Immature natural killer cell (primary cell): ENCODE measurements around the gene ZNF202. TPM values are rescaled to one million over a fixed set of nuclear protein-coding genes. Genes with fewer than 3 reads are reported as not detected.

Source experiments
- DNase-seq, 3 donors: peaks; one replicate each; pipeline ENCODE4 v3.0.0; 2022; ENCODE audit warnings: mixed read lengths in 1 of 3
- H3K27ac Mint-ChIP-seq, 6 donors: one replicate each; pipeline ENCODE4 v1.8.0; 2020; ENCODE audit warnings: mixed read lengths in 6 of 6, mild to moderate bottlenecking in 5 of 6, inconsistent platforms in 4 of 6, moderate library complexity in 3 of 6
- H3K27me3 Mint-ChIP-seq, 3 donors: one replicate each; pipeline ENCODE4 v1.8.0; 2020 to 2021; ENCODE audit warnings: low read depth in 3 of 3, mild to moderate bottlenecking in 3 of 3, mixed read lengths in 3 of 3, moderate library complexity in 3 of 3, inconsistent platforms in 1 of 3
- H3K36me3 Mint-ChIP-seq, 3 donors: one replicate each; pipeline ENCODE4 v1.8.0; 2020; ENCODE audit warnings: mixed read lengths in 3 of 3, inconsistent platforms in 2 of 3, mild to moderate bottlenecking in 2 of 3
- H3K4me1 Mint-ChIP-seq, 2 donors: one replicate each; pipeline ENCODE4 v1.8.0; 2020; ENCODE audit warnings: inconsistent platforms in 2 of 2, mild to moderate bottlenecking in 2 of 2, mixed read lengths in 2 of 2, moderate library complexity in 1 of 2
- H3K4me3 Mint-ChIP-seq, 5 donors: one replicate each; pipeline ENCODE4 v1.8.0; 2020; ENCODE audit warnings: mild to moderate bottlenecking in 5 of 5, mixed read lengths in 5 of 5, inconsistent platforms in 3 of 5, moderate library complexity in 3 of 5
- H3K9me3 Mint-ChIP-seq, 6 donors: one replicate each; pipeline ENCODE4 v1.8.0; 2020; ENCODE audit warnings: mild to moderate bottlenecking in 6 of 6, mixed read lengths in 6 of 6, inconsistent platforms in 4 of 6, moderate library complexity in 3 of 6
- polyA plus RNA-seq, 3 donors: library from polyadenylated mRNA; unstranded; fragments of 300-500 nt; fragmentation: Illumina TruSeq; gene quantifications; one replicate each; pipeline ENCODE4 v1.2.3, GENCODE V29; 2021

Gene ZNF202
- polyA plus RNA-seq, 3 donors from 2014 or later = 3.2 to 7.1 TPM; not detected in 1

- H3K4me1 Mint-ChIP-seq = no peaks in the 10 kb centered on the region
- peaks cover 0 to 2% (median 0%) of the 10 kb centered on the region in 6 donors for H3K9me3 Mint-ChIP-seq
- no peak overlapping the region for H3K27ac Mint-ChIP-seq
Measured at GRCh38 chr11:123694551-123694950, 46.9 kb downstream of the ZNF202 start.

GRCh38 chr11:123692961-123693360 lies 48.5 kb downstream of the ZNF202 start:
- no peaks in the 10 kb centered on the region for H3K36me3 Mint-ChIP-seq
- H3K4me3 Mint-ChIP-seq = no peak overlapping the region
- H3K27ac Mint-ChIP-seq = no peak overlapping the region
- H3K4me1 Mint-ChIP-seq = no peaks in the 10 kb centered on the region
- H3K9me3 Mint-ChIP-seq = peaks cover 0 to 2% (median 0%) of the 10 kb centered on the region in 6 donors
- no peak for DNase-seq
- H3K27me3 Mint-ChIP-seq = peaks cover 5 to 18% (median 7%) of the 10 kb centered on the region in 3 donors

More at GRCh38 chr11:123694551-123694950, 46.9 kb downstream of the ZNF202 start:
- Mint-ChIP-seq H3K27me3 (peaks cover 5 to 16% (median 7%) of the 10 kb centered on the region in 3 donors), H3K4me3 (no peak overlapping the region), H3K36me3 (no peaks in the 10 kb centered on the region)
- DNase-seq = no peak

GRCh38 chr11:123690485-123690884 lies 51.0 kb downstream of the ZNF202 start:
- Mint-ChIP-seq H3K4me1 (no peaks in the 10 kb centered on the region), H3K27me3 (peaks cover 6 to 7% (median 7%) of the 10 kb centered on the region in 3 donors), H3K36me3 (no peaks in the 10 kb centered on the region), H3K4me3 (no peak overlapping the region), H3K27ac (no peak overlapping the region), H3K9me3 (peaks cover 0 to 2% (median 0%) of the 10 kb centered on the region in 6 donors)
- no peak for DNase-seq

GRCh38 chr11:123684601-123685000 lies 56.9 kb downstream of the ZNF202 start:
- DNase-seq = no peak
- no peaks in the 10 kb centered on the region for H3K36me3 Mint-ChIP-seq
- peaks cover 0 to 2% (median 0%) of the 10 kb centered on the region in 6 donors for H3K9me3 Mint-ChIP-seq
- H3K4me3 Mint-ChIP-seq = no peak overlapping the region
- H3K27me3 Mint-ChIP-seq = peaks cover 2 to 16% (median 4%) of the 10 kb centered on the region in 3 donors
- H3K27ac Mint-ChIP-seq = no peak overlapping the region
- no peaks in the 10 kb centered on the region for H3K4me1 Mint-ChIP-seq

GRCh38 chr11:123683428-123684170 lies 57.9 kb downstream of the ZNF202 start:
- Mint-ChIP-seq H3K4me3 (no peak overlapping the region), H3K36me3 (no peaks in the 10 kb centered on the region), H3K9me3 (peaks cover 0 to 2% (median 0%) of the 10 kb centered on the region in 6 donors), H3K4me1 (no peaks in the 10 kb centered on the region), H3K27ac (no peak overlapping the region), H3K27me3 (peaks cover 2 to 13% (median 4%) of the 10 kb centered on the region in 3 donors)
- no peak for DNase-seq

GRCh38 chr11:123682696-123683410 lies 58.6 kb downstream of the ZNF202 start:
- Mint-ChIP-seq H3K27ac (no peak overlapping the region), H3K27me3 (peaks cover 4 to 13% (median 6%) of the 10 kb centered on the region in 3 donors), H3K4me1 (no peaks in the 10 kb centered on the region), H3K36me3 (no peaks in the 10 kb centered on the region), H3K9me3 (peaks cover 0 to 2% (median 0%) of the 10 kb centered on the region in 6 donors), H3K4me3 (no peak overlapping the region)
- no peak for DNase-seq

- peaks cover 4 to 11% (median 4%) of the 10 kb centered on the region in 3 donors for H3K27me3 Mint-ChIP-seq
- no peak for DNase-seq
- no peaks in the 10 kb centered on the region for H3K36me3 Mint-ChIP-seq
- no peak overlapping the region for H3K27ac Mint-ChIP-seq
- no peak overlapping the region for H3K4me3 Mint-ChIP-seq
- no peaks in the 10 kb centered on the region for H3K4me1 Mint-ChIP-seq
- H3K9me3 Mint-ChIP-seq = no peaks in the 10 kb centered on the region
Measured at GRCh38 chr11:123681030-123681429, 60.4 kb downstream of the ZNF202 start.

- no peaks in the 10 kb centered on the region for H3K4me1 Mint-ChIP-seq
- H3K27me3 Mint-ChIP-seq = peaks cover 0 to 10% (median 6%) of the 10 kb centered on the region in 3 donors
- no peaks in the 10 kb centered on the region for H3K36me3 Mint-ChIP-seq
- no peaks in the 10 kb centered on the region for H3K9me3 Mint-ChIP-seq
- no peak for DNase-seq
- H3K27ac Mint-ChIP-seq = no peak overlapping the region
- H3K4me3 Mint-ChIP-seq = no peak overlapping the region
Measured at GRCh38 chr11:123678246-123678645, 63.2 kb downstream of the ZNF202 start.

- Mint-ChIP-seq H3K9me3 (no peaks in the 10 kb centered on the region), H3K4me3 (no peak overlapping the region), H3K36me3 (no peaks in the 10 kb centered on the region), H3K27ac (no peak overlapping the region), H3K27me3 (peaks cover 0 to 6% (median 6%) of the 10 kb centered on the region in 3 donors), H3K4me1 (no peaks in the 10 kb centered on the region)
- no peak for DNase-seq
Measured at GRCh38 chr11:123677510-123677909, 64.0 kb downstream of the ZNF202 start.

GRCh38 chr11:123674297-123674696 lies 67.2 kb downstream of the ZNF202 start:
- no peaks in the 10 kb centered on the region for H3K4me1 Mint-ChIP-seq
- no peak overlapping the region for H3K4me3 Mint-ChIP-seq
- no peaks in the 10 kb centered on the region for H3K9me3 Mint-ChIP-seq
- H3K36me3 Mint-ChIP-seq = no peaks in the 10 kb centered on the region
- H3K27ac Mint-ChIP-seq = no peak overlapping the region
- peaks cover 0 to 6% (median 6%) of the 10 kb centered on the region in 3 donors for H3K27me3 Mint-ChIP-seq
- DNase-seq = no peak

Other genes with a start within 250 kb of the ZNF202 start
- gene SCN3B, start 87.0 kb downstream of the ZNF202 start, polyA plus RNA-seq = not detected
- not detected for gene OR6X1, start 12.9 kb upstream of the ZNF202 start, polyA plus RNA-seq
- not detected for gene OR6M1, start 64.7 kb upstream of the ZNF202 start, polyA plus RNA-seq
- gene TMEM225, start 144.0 kb upstream of the ZNF202 start, polyA plus RNA-seq = not detected
- gene OR8D4, start 160.5 kb upstream of the ZNF202 start, polyA plus RNA-seq = not detected
- gene OR4D5, start 198.0 kb upstream of the ZNF202 start, polyA plus RNA-seq = not detected
- gene OR6T1, start 202.2 kb upstream of the ZNF202 start, polyA plus RNA-seq = not detected
- gene OR10S1, start 236.1 kb upstream of the ZNF202 start, polyA plus RNA-seq = not detected